SU-DHL-6 (cell line): ENCODE data around the gene TMEM26.

Experiments used
- EZH2phosphoT487 ChIP-seq: fragments of 200-600 bp; sonication (generic), shearing (Covaris generic); conservative IDR thresholded peaks from 2 replicates; pipeline ENCODE4 v1.6.1; 2018; ENCODE audit warnings: mild to moderate bottlenecking, antibody characterized with exemption, low read length, moderate library complexity, mixed read lengths
- TF ChIP-seq, protein P1 (sequence below): fragments of 200-600 bp; sonication (generic); IDR thresholded peaks from one replicate; pipeline ENCODE4 v1.5.1; 2017; ENCODE audit warnings: antibody characterized with exemption, mild to moderate bottlenecking, low read length, moderate library complexity; ENCODE audit not compliant: insufficient read depth, poor library complexity, severe bottlenecking

DNA sequence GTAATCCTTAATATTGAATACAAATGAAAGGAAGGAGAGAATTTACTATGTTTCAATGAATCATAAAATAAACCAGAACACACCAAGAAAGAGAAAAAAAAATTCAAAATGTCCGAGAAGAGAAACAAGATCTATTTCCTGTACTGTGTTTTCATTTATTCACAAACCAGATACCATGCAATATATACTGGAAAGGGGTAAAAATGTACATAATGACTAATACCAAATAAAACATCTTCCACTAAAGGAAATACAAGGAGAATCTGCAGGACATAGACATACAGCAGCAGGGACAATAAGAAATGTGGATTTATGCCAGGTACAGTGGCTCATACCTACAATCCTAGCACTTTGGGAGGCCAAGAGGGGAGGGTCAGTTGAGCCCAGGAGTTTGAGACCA is 24.3 kb upstream of the TMEM26 start:
- TF ChIP-seq, protein P1, sequence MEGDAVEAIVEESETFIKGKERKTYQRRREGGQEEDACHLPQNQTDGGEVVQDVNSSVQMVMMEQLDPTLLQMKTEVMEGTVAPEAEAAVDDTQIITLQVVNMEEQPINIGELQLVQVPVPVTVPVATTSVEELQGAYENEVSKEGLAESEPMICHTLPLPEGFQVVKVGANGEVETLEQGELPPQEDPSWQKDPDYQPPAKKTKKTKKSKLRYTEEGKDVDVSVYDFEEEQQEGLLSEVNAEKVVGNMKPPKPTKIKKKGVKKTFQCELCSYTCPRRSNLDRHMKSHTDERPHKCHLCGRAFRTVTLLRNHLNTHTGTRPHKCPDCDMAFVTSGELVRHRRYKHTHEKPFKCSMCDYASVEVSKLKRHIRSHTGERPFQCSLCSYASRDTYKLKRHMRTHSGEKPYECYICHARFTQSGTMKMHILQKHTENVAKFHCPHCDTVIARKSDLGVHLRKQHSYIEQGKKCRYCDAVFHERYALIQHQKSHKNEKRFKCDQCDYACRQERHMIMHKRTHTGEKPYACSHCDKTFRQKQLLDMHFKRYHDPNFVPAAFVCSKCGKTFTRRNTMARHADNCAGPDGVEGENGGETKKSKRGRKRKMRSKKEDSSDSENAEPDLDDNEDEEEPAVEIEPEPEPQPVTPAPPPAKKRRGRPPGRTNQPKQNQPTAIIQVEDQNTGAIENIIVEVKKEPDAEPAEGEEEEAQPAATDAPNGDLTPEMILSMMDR, result no peak
- no peak for TF ChIP-seq EZH2phosphoT487
